Measurements from ENCODE around the gene RIMS1. TPM values are rescaled to one million over a fixed set of nuclear protein-coding genes. Genes with fewer than 3 reads are reported as not detected.
"Not testable (repeated sequence)": the region's sequence is repeated elsewhere in the genome, so short reads cannot be mapped to it uniquely, and the experiment has no call there.

RIMS1 gene
- total and polyA plus RNA-seq, 4 donors: 0.09 to 0.17 TPM; not detected in 2

DNA sequence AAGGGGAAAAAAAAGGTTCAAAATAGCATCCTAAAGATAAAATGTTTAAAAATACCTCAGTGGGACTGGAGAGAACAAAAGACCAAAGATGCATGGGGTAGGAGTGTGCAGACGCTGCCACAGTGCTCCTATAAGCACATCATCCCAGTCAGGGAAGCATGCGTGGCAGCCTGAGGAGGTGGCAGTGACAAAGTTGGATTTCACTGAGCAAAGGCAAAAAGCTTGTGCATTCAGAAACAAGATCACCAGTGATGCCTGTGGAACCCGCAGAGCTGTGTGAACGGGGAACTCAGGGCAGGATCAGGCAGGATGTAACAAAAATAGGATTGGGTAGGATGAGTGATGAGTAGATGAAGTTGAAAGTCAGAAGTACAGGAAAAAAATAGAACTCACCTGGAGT is 116.1 kb downstream of the RIMS1 start:
- Histone ChIP-seq H3K4me3 (ENCODE audit: low read depth in 1 of 3, low read length in 3 of 3) (no peak overlapping the region), H3K27ac (ENCODE audit: low read depth in 1 of 2, low read length in 2 of 2) (no peak overlapping the region), H3K9ac (ENCODE audit: low read depth in 1 of 2, low read length in 2 of 2) (no peak overlapping the region), H3K27me3 (ENCODE audit: control insufficient read depth in 4 of 4, insufficient read depth in 4 of 4, low read length in 3 of 4) (no peaks in the 10 kb centered on the region), H3K36me3 (ENCODE audit: control insufficient read depth in 4 of 4, insufficient read depth in 3 of 4, low read depth in 1 of 4, low read length in 3 of 4) (no peaks in the 10 kb centered on the region), H3K9me3 (ENCODE audit: control insufficient read depth in 4 of 4, low read length in 3 of 4) (no peaks in the 10 kb centered on the region), H3K4me1 (ENCODE audit: control insufficient read depth in 4 of 4, insufficient read depth in 4 of 4, low read length in 3 of 4) (no peaks in the 10 kb centered on the region)
- TF ChIP-seq, protein P1, sequence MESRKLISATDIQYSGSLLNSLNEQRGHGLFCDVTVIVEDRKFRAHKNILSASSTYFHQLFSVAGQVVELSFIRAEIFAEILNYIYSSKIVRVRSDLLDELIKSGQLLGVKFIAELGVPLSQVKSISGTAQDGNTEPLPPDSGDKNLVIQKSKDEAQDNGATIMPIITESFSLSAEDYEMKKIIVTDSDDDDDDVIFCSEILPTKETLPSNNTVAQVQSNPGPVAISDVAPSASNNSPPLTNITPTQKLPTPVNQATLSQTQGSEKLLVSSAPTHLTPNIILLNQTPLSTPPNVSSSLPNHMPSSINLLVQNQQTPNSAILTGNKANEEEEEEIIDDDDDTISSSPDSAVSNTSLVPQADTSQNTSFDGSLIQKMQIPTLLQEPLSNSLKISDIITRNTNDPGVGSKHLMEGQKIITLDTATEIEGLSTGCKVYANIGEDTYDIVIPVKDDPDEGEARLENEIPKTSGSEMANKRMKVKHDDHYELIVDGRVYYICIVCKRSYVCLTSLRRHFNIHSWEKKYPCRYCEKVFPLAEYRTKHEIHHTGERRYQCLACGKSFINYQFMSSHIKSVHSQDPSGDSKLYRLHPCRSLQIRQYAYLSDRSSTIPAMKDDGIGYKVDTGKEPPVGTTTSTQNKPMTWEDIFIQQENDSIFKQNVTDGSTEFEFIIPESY (IDR thresholded peaks at IDR 0.05): no peak
- TF ChIP-seq MAX (IDR thresholded peaks at IDR 0.05): no peak
- TF ChIP-seq, protein P2, sequence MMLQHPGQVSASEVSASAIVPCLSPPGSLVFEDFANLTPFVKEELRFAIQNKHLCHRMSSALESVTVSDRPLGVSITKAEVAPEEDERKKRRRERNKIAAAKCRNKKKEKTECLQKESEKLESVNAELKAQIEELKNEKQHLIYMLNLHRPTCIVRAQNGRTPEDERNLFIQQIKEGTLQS (IDR thresholded peaks at IDR 0.05): no peak
- no peak for TF ChIP-seq HNF4G (IDR thresholded peaks at IDR 0.05)
- no peak for TF ChIP-seq REST (IDR thresholded peaks at IDR 0.05)
- TF ChIP-seq RAD21 (IDR thresholded peaks at IDR 0.05): no peak
- no peak for TF ChIP-seq TAF1 (conservative IDR thresholded peaks at IDR 0.05)
- TF ChIP-seq CTCF (IDR thresholded peaks at IDR 0.05; ENCODE audit: low read depth, low read length, missing input control): no peak
- TF ChIP-seq NR2F2 (IDR thresholded peaks at IDR 0.05): no peak
- TF ChIP-seq HNF4A (conservative IDR thresholded peaks at IDR 0.05): no peak
- no peak for TF ChIP-seq EGR1 (IDR thresholded peaks at IDR 0.05; ENCODE audit: low read depth in 2 of 2)
- TF ChIP-seq GABPA (IDR thresholded peaks at IDR 0.05 in 1 of 2, conservative IDR thresholded peaks at IDR 0.05 in 1 of 2): no peak
- no peak for DNase-seq (ENCODE audit: low spot score)
- 76% methylated on average over 4 of the region's 4 CpGs for WGBS

- H3K27ac ChIP-seq (ENCODE audit: low read depth in 1 of 2, low read length in 2 of 2); H3K4me3 ChIP-seq (ENCODE audit: low read depth in 1 of 3, low read length in 3 of 3); H3K9me3 ChIP-seq (ENCODE audit: control insufficient read depth in 4 of 4, low read length in 3 of 4); DNase-seq (ENCODE audit: low spot score); H3K27me3 ChIP-seq (ENCODE audit: control insufficient read depth in 4 of 4, insufficient read depth in 4 of 4, low read length in 3 of 4); H3K9ac ChIP-seq (ENCODE audit: low read depth in 1 of 2, low read length in 2 of 2); H3K4me1 ChIP-seq (ENCODE audit: control insufficient read depth in 4 of 4, insufficient read depth in 4 of 4, low read length in 3 of 4); H3K36me3 ChIP-seq (ENCODE audit: control insufficient read depth in 4 of 4, insufficient read depth in 3 of 4, low read depth in 1 of 4, low read length in 3 of 4): not testable (repeated sequence)
- 82% methylated on average over 9 of the region's 9 CpGs for WGBS
Observed at GRCh38 chr6:72006591-72006990, 120.2 kb downstream of the RIMS1 start.

Measured in liver (tissue), 9 donors.